A673 (cell line): ENCODE results near the gene FMN2. TPM values are rescaled to one million over a fixed set of nuclear protein-coding genes. Genes with fewer than 3 reads are reported as not detected.

Experiments
- BruUV-seq: library from RNA; stranded (reverse); fragments of 400-500 nt; replicated peaks from 2 replicates; lab custom pipeline; 2021; lab: Mats Ljungman, UMichigan
- CTCF ChIA-PET: fragments of 300-600 bp; sonication (Branson Sonifier 250); formaldehyde crosslinking; loops from one replicate; lab custom pipeline; 2022; ENCODE audit warnings: antibody characterized with exemption; lab: Charles Lee
- POLR2A ChIA-PET: fragments of 300-600 bp; sonication (Branson Sonifier 250); formaldehyde crosslinking; loops from one replicate; lab custom pipeline; 2022; ENCODE audit warnings: antibody characterized with exemption; ENCODE audit not compliant: low non-redundant PET; lab: Charles Lee
- DNase-seq: peaks from one replicate; pipeline ENCODE4 v3.0.0-alpha.2; 2015; ENCODE audit warnings: low spot score
- H3K27ac ChIP-seq: fragments of 200-600 bp; sonication (generic); 2 replicates; pipeline ENCODE4 v1.5.1; 2016; ENCODE audit warnings: mixed run types, low read depth, mild to moderate bottlenecking, mixed read lengths, antibody characterized with exemption, low read length; ENCODE audit not compliant: poor library complexity, severe bottlenecking
- H3K27me3 ChIP-seq: fragments of 200-600 bp; sonication (generic); replicated peaks from 2 replicates; pipeline ENCODE4 v1.6.1; 2017; ENCODE audit warnings: mixed run types, low read depth, mild to moderate bottlenecking, mixed read lengths, antibody characterized with exemption, low read length; ENCODE audit not compliant: insufficient read depth, poor library complexity
- H3K36me3 ChIP-seq: fragments of 200-600 bp; sonication (generic); 2 replicates; pipeline ENCODE4 v1.6.1; 2016; ENCODE audit warnings: mixed run types, mild to moderate bottlenecking, mixed read lengths, antibody characterized with exemption, low read length; ENCODE audit not compliant: insufficient read depth, poor library complexity, severe bottlenecking
- H3K4me1 ChIP-seq: fragments of 200-600 bp; sonication (generic); 2 replicates; pipeline ENCODE4 v1.6.1; 2017; ENCODE audit warnings: mixed run types, mild to moderate bottlenecking, mixed read lengths, antibody characterized with exemption, low read length; ENCODE audit not compliant: insufficient read depth, poor library complexity, severe bottlenecking
- H3K4me3 ChIP-seq: fragments of 200-600 bp; sonication (generic); 2 replicates; pipeline ENCODE4 v1.5.1; 2016; ENCODE audit warnings: low read depth, mixed run types, mild to moderate bottlenecking, mixed read lengths, low read length; ENCODE audit not compliant: poor library complexity, severe bottlenecking
- H3K9me3 ChIP-seq: fragments of 200-600 bp; sonication (generic); 2 replicates; pipeline ENCODE4 v1.6.1; 2016; ENCODE audit warnings: mixed run types, low read depth, mild to moderate bottlenecking, mixed read lengths, antibody characterized with exemption, low read length; ENCODE audit not compliant: poor library complexity, severe bottlenecking
- CTCF ChIP-seq: fragments of 300-800, 200-600 bp; sonication (generic); conservative IDR thresholded peaks from 2 replicates; pipeline ENCODE4 v1.5.1; 2017; ENCODE audit warnings: low read depth, mild to moderate bottlenecking, antibody characterized with exemption, low read length, moderate library complexity, mixed read lengths
- EZH2 ChIP-seq: fragments of 200-600 bp; sonication (generic); IDR thresholded peaks from 2 replicates; pipeline ENCODE4 v1.6.1; 2017; ENCODE audit warnings: borderline replicate concordance, low read depth, mild to moderate bottlenecking, mixed read lengths, antibody characterized with exemption, low read length; ENCODE audit not compliant: poor library complexity, severe bottlenecking
- intact Hi-C: fragments of 100-400 bp; cut with micrococcal nuclease; formaldehyde crosslinking; loops from one replicate; pipeline ENCODE4 v1.10.0; 2022; ENCODE audit not compliant: unreplicated experiment
- total RNA-seq: library from RNA; stranded (reverse); gene quantifications from 2 replicates; pipeline ENCODE4 v1.2.3, GENCODE V29; 2021

Gene FMN2
- total RNA-seq, 1 experiment from 2014 or later = not detected

GRCh38 chr1:240415532-240415931 lies 323.8 kb downstream of the FMN2 start:
- Histone ChIP-seq H3K4me3 (no peak overlapping the region), H3K36me3 (no peaks in the 10 kb centered on the region), H3K9me3 (no peaks in the 10 kb centered on the region), H3K4me1 (no peaks in the 10 kb centered on the region), H3K27ac (no peak overlapping the region), H3K27me3 (no peaks in the 10 kb centered on the region)
- TF ChIP-seq CTCF = no peak
- TF ChIP-seq EZH2 = no peak
- no peak for DNase-seq
- BruUV-seq = no TSS peak
- ChIA-PET CTCF (no interaction called here), POLR2A (no interaction called here)
- intact Hi-C loops = no loop called here

- TF ChIP-seq EZH2 (no peak), CTCF (no peak)
- Histone ChIP-seq H3K27ac (no peak overlapping the region), H3K9me3 (no peaks in the 10 kb centered on the region), H3K4me3 (no peak overlapping the region), H3K36me3 (no peaks in the 10 kb centered on the region), H3K27me3 (no peaks in the 10 kb centered on the region), H3K4me1 (no peaks in the 10 kb centered on the region)
- ChIA-PET POLR2A (no interaction called here), CTCF (no interaction called here)
- no TSS peak for BruUV-seq
- no peak for DNase-seq
- intact Hi-C loops = no loop called here
Measured at GRCh38 chr1:240417317-240417716, 325.6 kb downstream of the FMN2 start.

GRCh38 chr1:240420766-240421165 lies 329.1 kb downstream of the FMN2 start:
- no peaks in the 10 kb centered on the region for H3K9me3 ChIP-seq
- CTCF ChIA-PET = no interaction called here
- no peak for DNase-seq
- intact Hi-C loops = no loop called here
- no peaks in the 10 kb centered on the region for H3K4me1 ChIP-seq
- no peak overlapping the region for H3K4me3 ChIP-seq
- POLR2A ChIA-PET = no interaction called here
- H3K27ac ChIP-seq = no peak overlapping the region
- TF ChIP-seq CTCF = no peak
- TF ChIP-seq EZH2 = no peak
- no peaks in the 10 kb centered on the region for H3K36me3 ChIP-seq
- no TSS peak for BruUV-seq
- H3K27me3 ChIP-seq = no peaks in the 10 kb centered on the region
